HepG2 (cell line): ENCODE measurements around the gene GCHFR. TPM values are rescaled to one million over a fixed set of nuclear protein-coding genes. Genes with fewer than 3 reads are reported as not detected.
A peak's percentile ranks its signal among the peaks of the same experiment; 100 is the strongest.

ENCODE experiments used
- ASH2L ChIP-seq: fragments of 300-600, 200-600 bp; sonication (generic); IDR thresholded peaks from 2 replicates; pipeline ENCODE4 v1.7.0; 2017; ENCODE audit warnings: low read depth, mild to moderate bottlenecking, moderate library complexity, mixed read lengths, low read length; ENCODE audit not compliant: insufficient read length
- FOSL2 ChIP-seq: sonication (generic); formaldehyde crosslinking; IDR thresholded peaks from 2 replicates; pipeline ENCODE4 v1.4.0; 2020; ENCODE audit warnings: missing genetic modification reagents
- GATA4 ChIP-seq: sonication (generic); IDR thresholded peaks from 2 replicates; pipeline ENCODE4 v1.6.1; 2016; ENCODE audit warnings: antibody characterized with exemption, low read depth, borderline replicate concordance
- KDM1A ChIP-seq: IDR thresholded peaks from 2 replicates; pipeline ENCODE4 v1.6.1; 2016; ENCODE audit warnings: missing compliant biosample characterization
- KDM5B ChIP-seq: sonication (generic); formaldehyde crosslinking; IDR thresholded peaks from 2 replicates; pipeline ENCODE4 v1.4.0; 2020; ENCODE audit warnings: missing genetic modification reagents, mild to moderate bottlenecking, borderline replicate concordance
- KDM6A ChIP-seq: IDR thresholded peaks from 2 replicates; pipeline ENCODE4 v1.6.1; 2016; ENCODE audit warnings: low read depth
- KLF6 ChIP-seq: IDR thresholded peaks from 2 replicates; pipeline ENCODE4 v1.8.0; 2016; ENCODE audit warnings: missing biosample characterization, missing genetic modification reagents
- NFKB2 ChIP-seq: sonication (generic); formaldehyde crosslinking; IDR thresholded peaks from 2 replicates; pipeline ENCODE4 v1.4.0; 2020; ENCODE audit warnings: missing genetic modification reagents, borderline replicate concordance
- POGK ChIP-seq: sonication (generic); formaldehyde crosslinking; conservative IDR thresholded peaks from 2 replicates; pipeline ENCODE4 v1.8.0; 2022; ENCODE audit warnings: mild to moderate bottlenecking, moderate library complexity, missing genetic modification reagents
- SALL1 ChIP-seq: sonication (generic); formaldehyde crosslinking; IDR thresholded peaks from 2 replicates; pipeline ENCODE4 v1.8.0; 2022; ENCODE audit warnings: mild to moderate bottlenecking, missing genetic modification reagents
- SMC3 ChIP-seq: IDR thresholded peaks from 2 replicates; pipeline ENCODE4 v1.6.1; 2011; ENCODE audit warnings: low read length, improper control_type of control experiment
- SOX6 ChIP-seq, 2 experiments: fragments of 450-650 bp in 1 of 2; sonication (generic) in 1 of 2; formaldehyde crosslinking in 1 of 2; IDR thresholded peaks; 2 replicates each; pipeline versions ENCODE4 v1.4.0 to v1.6.1; 2017 to 2020; ENCODE audit warnings: antibody characterized with exemption in 1 of 2, mild to moderate bottlenecking in 1 of 2, missing genetic modification reagents in 1 of 2
- SP1 ChIP-seq, 2 experiments: fragments of 450-650 bp in 1 of 2; sonication (generic) in 1 of 2; formaldehyde crosslinking in 1 of 2; IDR thresholded peaks; 2 replicates each; pipeline versions ENCODE4 v1.4.0 to v1.6.1; 2016 to 2020; ENCODE audit warnings: missing genetic modification reagents in 1 of 2
- THAP11 ChIP-seq: IDR thresholded peaks from 2 replicates; pipeline ENCODE4 v1.6.1; 2016; ENCODE audit warnings: missing biosample characterization, missing genetic modification reagents
- ZNF263 ChIP-seq: sonication (generic); formaldehyde crosslinking; IDR thresholded peaks from 2 replicates; pipeline ENCODE4 v1.4.0; 2020; ENCODE audit warnings: missing genetic modification reagents
- ZNF331 ChIP-seq: sonication (generic); formaldehyde crosslinking; IDR thresholded peaks from 2 replicates; pipeline ENCODE4 v1.4.0; 2020; ENCODE audit warnings: missing genetic modification reagents
- ZNF878 ChIP-seq: sonication (generic); formaldehyde crosslinking; IDR thresholded peaks from 2 replicates; pipeline ENCODE4 v1.8.1; 2023; ENCODE audit warnings: mild to moderate bottlenecking, missing genetic modification reagents, moderate library complexity
- ZSCAN9 ChIP-seq: IDR thresholded peaks from 2 replicates; pipeline ENCODE4 v1.6.1; 2016; ENCODE audit warnings: borderline replicate concordance
- polyA plus RNA-seq, 8 experiments: library from polyadenylated mRNA; depleted of rRNA in 3 of 8; stranded (reverse) in 7 of 8; unstranded in 1 of 8; fragments of >200 nt; fragmentation: Illumina TruSeq in 4 of 8; extraction: Trizol in 4 of 8; gene quantifications; 2 replicates each; pipeline versions ENCODE4 v1.2.1 to v1.2.3, GENCODE V29; 2011 to 2016; ENCODE audit warnings: low read depth in 4 of 8, missing spikeins in 1 of 8, mixed read lengths in 1 of 8; ENCODE audit not compliant: insufficient read depth in 1 of 8
- total RNA-seq, 5 experiments: library from RNA; depleted of rRNA; stranded (reverse); fragments of >200 nt; fragmentation: Illumina TruSeq; extraction: Trizol; gene quantifications; 2 replicates each; pipeline ENCODE4 v1.2.3, GENCODE V29; 2016; ENCODE audit warnings: low read depth in 1 of 5
- TF ChIP-seq, protein P1 (sequence below): IDR thresholded peaks from 2 replicates; pipeline ENCODE4 v1.4.0; 2020; ENCODE audit warnings: mild to moderate bottlenecking, missing genetic modification reagents
- TF ChIP-seq, protein P2 (sequence below): sonication (generic); formaldehyde crosslinking; IDR thresholded peaks from 2 replicates; pipeline ENCODE4 v1.4.0; 2020; ENCODE audit warnings: missing genetic modification reagents
- TF ChIP-seq, protein P3 (sequence below): sonication (generic); formaldehyde crosslinking; IDR thresholded peaks from 2 replicates; pipeline ENCODE4 v1.4.0; 2020; ENCODE audit warnings: missing genetic modification reagents, mild to moderate bottlenecking, borderline replicate concordance

The GCHFR gene
- total and polyA plus RNA-seq, 2 of the 13 experiments (the other 11 are each of a cell fraction or from before 2014, with no cell fraction given) = 51.5 to 92.4 TPM

GRCh38 chr15:40782609-40783227 is 18.9 kb downstream of the GCHFR start (continued):
- TF ChIP-seq, protein P1, sequence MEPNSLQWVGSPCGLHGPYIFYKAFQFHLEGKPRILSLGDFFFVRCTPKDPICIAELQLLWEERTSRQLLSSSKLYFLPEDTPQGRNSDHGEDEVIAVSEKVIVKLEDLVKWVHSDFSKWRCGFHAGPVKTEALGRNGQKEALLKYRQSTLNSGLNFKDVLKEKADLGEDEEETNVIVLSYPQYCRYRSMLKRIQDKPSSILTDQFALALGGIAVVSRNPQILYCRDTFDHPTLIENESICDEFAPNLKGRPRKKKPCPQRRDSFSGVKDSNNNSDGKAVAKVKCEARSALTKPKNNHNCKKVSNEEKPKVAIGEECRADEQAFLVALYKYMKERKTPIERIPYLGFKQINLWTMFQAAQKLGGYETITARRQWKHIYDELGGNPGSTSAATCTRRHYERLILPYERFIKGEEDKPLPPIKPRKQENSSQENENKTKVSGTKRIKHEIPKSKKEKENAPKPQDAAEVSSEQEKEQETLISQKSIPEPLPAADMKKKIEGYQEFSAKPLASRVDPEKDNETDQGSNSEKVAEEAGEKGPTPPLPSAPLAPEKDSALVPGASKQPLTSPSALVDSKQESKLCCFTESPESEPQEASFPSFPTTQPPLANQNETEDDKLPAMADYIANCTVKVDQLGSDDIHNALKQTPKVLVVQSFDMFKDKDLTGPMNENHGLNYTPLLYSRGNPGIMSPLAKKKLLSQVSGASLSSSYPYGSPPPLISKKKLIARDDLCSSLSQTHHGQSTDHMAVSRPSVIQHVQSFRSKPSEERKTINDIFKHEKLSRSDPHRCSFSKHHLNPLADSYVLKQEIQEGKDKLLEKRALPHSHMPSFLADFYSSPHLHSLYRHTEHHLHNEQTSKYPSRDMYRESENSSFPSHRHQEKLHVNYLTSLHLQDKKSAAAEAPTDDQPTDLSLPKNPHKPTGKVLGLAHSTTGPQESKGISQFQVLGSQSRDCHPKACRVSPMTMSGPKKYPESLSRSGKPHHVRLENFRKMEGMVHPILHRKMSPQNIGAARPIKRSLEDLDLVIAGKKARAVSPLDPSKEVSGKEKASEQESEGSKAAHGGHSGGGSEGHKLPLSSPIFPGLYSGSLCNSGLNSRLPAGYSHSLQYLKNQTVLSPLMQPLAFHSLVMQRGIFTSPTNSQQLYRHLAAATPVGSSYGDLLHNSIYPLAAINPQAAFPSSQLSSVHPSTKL = peak; percentile 46; the same call in 1 of the 2 replicates
- TF ChIP-seq THAP11 (CRISPR knock-in tag) = peak; percentile 69; the same call in 1 of the 2 replicates
- peak; percentile 32; the same call in 1 of the 2 replicates for TF ChIP-seq NFKB2 (CRISPR knock-in tag)
- TF ChIP-seq POGK (CRISPR knock-in tag) = 0 out of 2 replicates have a peak, but pooled peaks have one; percentile 22
- TF ChIP-seq, protein P2, sequence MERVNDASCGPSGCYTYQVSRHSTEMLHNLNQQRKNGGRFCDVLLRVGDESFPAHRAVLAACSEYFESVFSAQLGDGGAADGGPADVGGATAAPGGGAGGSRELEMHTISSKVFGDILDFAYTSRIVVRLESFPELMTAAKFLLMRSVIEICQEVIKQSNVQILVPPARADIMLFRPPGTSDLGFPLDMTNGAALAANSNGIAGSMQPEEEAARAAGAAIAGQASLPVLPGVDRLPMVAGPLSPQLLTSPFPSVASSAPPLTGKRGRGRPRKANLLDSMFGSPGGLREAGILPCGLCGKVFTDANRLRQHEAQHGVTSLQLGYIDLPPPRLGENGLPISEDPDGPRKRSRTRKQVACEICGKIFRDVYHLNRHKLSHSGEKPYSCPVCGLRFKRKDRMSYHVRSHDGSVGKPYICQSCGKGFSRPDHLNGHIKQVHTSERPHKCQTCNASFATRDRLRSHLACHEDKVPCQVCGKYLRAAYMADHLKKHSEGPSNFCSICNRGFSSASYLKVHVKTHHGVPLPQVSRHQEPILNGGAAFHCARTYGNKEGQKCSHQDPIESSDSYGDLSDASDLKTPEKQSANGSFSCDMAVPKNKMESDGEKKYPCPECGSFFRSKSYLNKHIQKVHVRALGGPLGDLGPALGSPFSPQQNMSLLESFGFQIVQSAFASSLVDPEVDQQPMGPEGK (CRISPR knock-in tag) = peak; percentile 28; the same call in 1 of the 2 replicates
- peak; percentile 83 for TF ChIP-seq ZNF331 (CRISPR knock-in tag)
- TF ChIP-seq SP1 (IDR thresholded peaks at IDR 0.05) = no peak
- no peak for TF ChIP-seq SP1 (CRISPR knock-in tag; IDR thresholded peaks at IDR 0.05)
- TF ChIP-seq SALL1 (CRISPR knock-in tag) = peak; percentile 57; the same call in 1 of the 2 replicates
- no peak for TF ChIP-seq KDM6A (CRISPR knock-in tag)
- TF ChIP-seq ZNF878 (CRISPR knock-in tag) = no peak
- TF ChIP-seq GATA4 = no peak
- 0 out of 2 replicates have a peak, but pooled peaks have one; percentile 37 for TF ChIP-seq KDM1A (CRISPR knock-in tag)
- TF ChIP-seq SMC3 = peak; percentile 81
- TF ChIP-seq, protein P3, sequence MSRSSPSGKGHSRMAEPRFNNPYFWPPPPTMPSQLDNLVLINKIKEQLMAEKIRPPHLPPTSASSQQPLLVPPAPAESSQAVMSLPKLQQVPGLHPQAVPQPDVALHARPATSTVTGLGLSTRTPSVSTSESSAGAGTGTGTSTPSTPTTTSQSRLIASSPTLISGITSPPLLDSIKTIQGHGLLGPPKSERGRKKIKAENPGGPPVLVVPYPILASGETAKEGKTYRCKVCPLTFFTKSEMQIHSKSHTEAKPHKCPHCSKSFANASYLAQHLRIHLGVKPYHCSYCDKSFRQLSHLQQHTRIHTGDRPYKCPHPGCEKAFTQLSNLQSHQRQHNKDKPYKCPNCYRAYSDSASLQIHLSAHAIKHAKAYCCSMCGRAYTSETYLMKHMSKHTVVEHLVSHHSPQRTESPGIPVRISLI = peak; percentile 43; the same call in 1 of the 2 replicates
- TF ChIP-seq FOSL2 (CRISPR knock-in tag) = peak; percentile 46; the same call in 1 of the 2 replicates
- no peak for TF ChIP-seq SOX6 (IDR thresholded peaks at IDR 0.05)
- peak; percentile 31; the same call in 1 of the 2 replicates for TF ChIP-seq SOX6 (CRISPR knock-in tag; IDR thresholded peaks at IDR 0.05)
- TF ChIP-seq ZNF263 (CRISPR knock-in tag) = peak; percentile 87
- no peak for TF ChIP-seq ASH2L
- 0 out of 2 replicates have a peak, but pooled peaks have one; percentile 44 for TF ChIP-seq KLF6 (CRISPR knock-in tag)
- TF ChIP-seq KDM5B (CRISPR knock-in tag) = peak; percentile 36; the same call in 1 of the 2 replicates
- TF ChIP-seq ZSCAN9 = 0 out of 2 replicates have a peak, but pooled peaks have one; percentile 43
